ENCODE results near the gene MAU2. TPM values are rescaled to one million over a fixed set of nuclear protein-coding genes. Genes with fewer than 3 reads are reported as not detected.

The MAU2 gene
- total and polyA plus RNA-seq, 10 of the 15 experiments (the other 5 are each of a cell fraction or from before 2014, with no cell fraction given) = 1.8 to 47.2 (median 22.1) TPM

- TF ChIP-seq ZZZ3 (IDR thresholded peaks at IDR 0.05; ENCODE audit: control insufficient read depth, insufficient read length, low read depth) (no peak), NBN (IDR thresholded peaks at IDR 0.05) (peak; percentile 71; the same call in 1 of the 2 replicates), RB1 (IDR thresholded peaks at IDR 0.05; ENCODE audit: borderline replicate concordance) (peak; percentile 55; the same call in 1 of the 2 replicates), BHLHE40 (IDR thresholded peaks at IDR 0.05; ENCODE audit: borderline replicate concordance in 1 of 2, low read depth in 2 of 2, low read length in 1 of 2) (peak; percentile 42 to 60; a peak in 3 of 4 replicates), ELK1 (IDR thresholded peaks at IDR 0.05; ENCODE audit: low read depth, low read length) (no peak), PAX8 (IDR thresholded peaks at IDR 0.05) (no peak), YY1 (IDR thresholded peaks at IDR 0.05; ENCODE audit: low read depth, low read length) (0 out of 2 replicates have a peak, but pooled peaks have one; percentile 21), MTA2 (IDR thresholded peaks at IDR 0.05; ENCODE audit: low read depth) (no peak; the same call in 1 of the 2 replicates), USF1 (IDR thresholded peaks at IDR 0.05; ENCODE audit: borderline replicate concordance, extremely low read length, insufficient read depth, low read depth, low read length) (peak; percentile 37), NRF1 (conservative IDR thresholded peaks at IDR 0.05; ENCODE audit: low read depth, low read length) (no peak), NKRF (conservative IDR thresholded peaks at IDR 0.05) (no peak), GATAD2B (conservative IDR thresholded peaks at IDR 0.05; ENCODE audit: low read depth) (peak; percentile 64), BACH1 (IDR thresholded peaks at IDR 0.05; ENCODE audit: borderline replicate concordance) (peak; percentile 78; the same call in 1 of the 2 replicates), HDAC6 (IDR thresholded peaks at IDR 0.05; ENCODE audit: unreplicated experiment) (no peak), LARP7 (IDR thresholded peaks at IDR 0.05) (peak; percentile 24; the same call in 1 of the 2 replicates), ZBED1 (IDR thresholded peaks at IDR 0.05; ENCODE audit: borderline replicate concordance) (no peak), ZNF274 (IDR thresholded peaks at IDR 0.05; ENCODE audit: insufficient read depth, insufficient read length) (no peak), FOS (IDR thresholded peaks at IDR 0.05; ENCODE audit: borderline replicate concordance, extremely low read depth, insufficient read length) (no peak), ZNF384 (IDR thresholded peaks at IDR 0.05; ENCODE audit: borderline replicate concordance, low read depth, low read length) (no peak), CREB1 (IDR thresholded peaks at IDR 0.05; ENCODE audit: low read depth) (no peak)
- TF ChIP-seq, protein P1, sequence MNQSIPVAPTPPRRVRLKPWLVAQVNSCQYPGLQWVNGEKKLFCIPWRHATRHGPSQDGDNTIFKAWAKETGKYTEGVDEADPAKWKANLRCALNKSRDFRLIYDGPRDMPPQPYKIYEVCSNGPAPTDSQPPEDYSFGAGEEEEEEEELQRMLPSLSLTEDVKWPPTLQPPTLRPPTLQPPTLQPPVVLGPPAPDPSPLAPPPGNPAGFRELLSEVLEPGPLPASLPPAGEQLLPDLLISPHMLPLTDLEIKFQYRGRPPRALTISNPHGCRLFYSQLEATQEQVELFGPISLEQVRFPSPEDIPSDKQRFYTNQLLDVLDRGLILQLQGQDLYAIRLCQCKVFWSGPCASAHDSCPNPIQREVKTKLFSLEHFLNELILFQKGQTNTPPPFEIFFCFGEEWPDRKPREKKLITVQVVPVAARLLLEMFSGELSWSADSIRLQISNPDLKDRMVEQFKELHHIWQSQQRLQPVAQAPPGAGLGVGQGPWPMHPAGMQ (IDR thresholded peaks at IDR 0.05; ENCODE audit: borderline replicate concordance) = no peak
These were observed 40.5 kb downstream of the MAU2 start (continued) for GRCh38 chr19:19361075-19361594.
